ENCODE results near the gene OPRD1. TPM values are rescaled to one million over a fixed set of nuclear protein-coding genes. Genes with fewer than 3 reads are reported as not detected.
A peak's percentile ranks its signal among the peaks of the same experiment; 100 is the strongest.

Gene OPRD1
- total RNA-seq, 1 donor from 2014 or later, result not detected

GRCh38 chr1:28894785-28895184 is 82.8 kb downstream of the OPRD1 start:
- intact Hi-C loops (cut with DNase I), result no loop called here
- H3K36me3 ChIP-seq, result peaks cover 9% of the 10 kb centered on the region
- TF ChIP-seq CTCF (IDR thresholded peaks at IDR 0.05), result no peak
- no peak overlapping the region for H3K27ac ChIP-seq
- peaks cover 19% of the 10 kb centered on the region for H3K4me1 ChIP-seq
- H3K9me3 ChIP-seq, result no peaks in the 10 kb centered on the region
- H3K27me3 ChIP-seq, result no peaks in the 10 kb centered on the region
- ATAC-seq (peak; percentile 14), DNase-seq (no peak)
- H3K4me3 ChIP-seq, result no peak overlapping the region

GRCh38 chr1:28895896-28896608 is 84.1 kb downstream of the OPRD1 start:
- H3K27ac ChIP-seq, result no peak overlapping the region
- no peaks in the 10 kb centered on the region for H3K27me3 ChIP-seq
- TF ChIP-seq CTCF (IDR thresholded peaks at IDR 0.05), result no peak
- intact Hi-C loops (cut with DNase I), result no loop called here
- H3K36me3 ChIP-seq, result peaks cover 9% of the 10 kb centered on the region
- no peak overlapping the region for H3K4me3 ChIP-seq
- no peaks in the 10 kb centered on the region for H3K9me3 ChIP-seq
- peaks cover 21% of the 10 kb centered on the region for H3K4me1 ChIP-seq
- ATAC-seq, result no peak
- DNase-seq, result no peak

DNA sequence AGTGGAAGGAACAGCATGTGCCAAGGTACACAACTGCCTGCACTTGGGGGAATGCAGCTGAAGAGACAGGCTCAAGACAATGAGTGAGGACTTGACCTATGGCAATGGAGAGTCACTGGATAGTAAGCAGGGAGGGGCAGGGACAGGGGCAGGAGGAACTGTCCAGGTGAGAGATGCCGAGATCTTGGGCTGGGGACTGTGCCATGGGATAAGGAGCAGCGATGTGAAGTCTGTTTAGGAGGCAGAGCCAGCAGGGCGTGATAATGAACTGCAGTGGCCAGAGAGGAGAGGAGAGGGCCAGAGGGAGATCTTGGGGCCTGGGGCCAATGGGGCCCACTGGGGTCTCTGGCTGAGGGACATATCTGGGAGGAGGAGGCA is 84.6 kb downstream of the OPRD1 start:
- intact Hi-C loops (cut with DNase I), result no loop called here
- H3K4me1 ChIP-seq, result peaks cover 21% of the 10 kb centered on the region
- H3K27ac ChIP-seq, result no peak overlapping the region
- no peaks in the 10 kb centered on the region for H3K9me3 ChIP-seq
- TF ChIP-seq CTCF (IDR thresholded peaks at IDR 0.05), result no peak
- DNase-seq, result no peak
- H3K36me3 ChIP-seq, result peaks cover 9% of the 10 kb centered on the region
- ATAC-seq, result peak; percentile 7
- no peak overlapping the region for H3K4me3 ChIP-seq
- no peaks in the 10 kb centered on the region for H3K27me3 ChIP-seq

- Histone ChIP-seq H3K27ac (peak overlapping the region; percentile 17), H3K27me3 (no peaks in the 10 kb centered on the region)
- intact Hi-C loops (cut with DNase I), result no loop called here
Observed at GRCh38 chr1:28897789-28898188, 85.8 kb downstream of the OPRD1 start.

DNA sequence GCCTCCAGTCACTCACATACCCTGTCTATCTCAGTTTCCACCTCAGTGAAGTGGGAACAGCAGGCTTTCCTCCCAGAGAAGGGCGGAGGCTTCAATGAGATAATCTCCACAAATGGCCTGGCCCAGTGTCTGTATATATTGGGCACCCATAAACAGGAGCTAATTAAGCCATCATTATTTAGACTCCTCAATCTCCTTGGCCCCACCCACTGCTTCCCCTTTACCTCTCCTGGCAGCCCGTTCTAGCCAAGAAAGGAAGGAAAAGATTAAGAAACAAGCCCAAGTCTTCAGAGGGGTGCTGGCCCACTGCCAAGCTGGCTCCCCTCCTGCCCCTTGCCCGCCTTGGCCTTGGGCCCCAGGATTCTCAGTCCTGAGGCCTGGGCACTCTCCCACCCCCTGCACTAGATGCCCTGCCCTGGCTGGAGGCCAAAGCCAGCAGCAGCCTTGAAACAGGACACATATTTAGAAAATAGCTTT is 86.5 kb downstream of the OPRD1 start:
- DNase-seq, result no peak
- Histone ChIP-seq H3K27me3 (no peaks in the 10 kb centered on the region), H3K27ac (peak overlapping the region; percentile 17), H3K36me3 (peaks cover 9% of the 10 kb centered on the region), H3K4me3 (no peak overlapping the region), H3K9me3 (no peaks in the 10 kb centered on the region), H3K4me1 (peaks cover 21% of the 10 kb centered on the region)
- no peak for TF ChIP-seq CTCF (IDR thresholded peaks at IDR 0.05)
- intact Hi-C loops (cut with DNase I), result no loop called here
- peak; percentile 23 for ATAC-seq

More at GRCh38 chr1:28897789-28898188, 85.8 kb downstream of the OPRD1 start:
- H3K36me3 ChIP-seq, result peaks cover 9% of the 10 kb centered on the region
- DNase-seq (no peak), ATAC-seq (no peak)
- no peaks in the 10 kb centered on the region for H3K9me3 ChIP-seq
- peaks cover 21% of the 10 kb centered on the region for H3K4me1 ChIP-seq
- H3K4me3 ChIP-seq, result no peak overlapping the region
- TF ChIP-seq CTCF (IDR thresholded peaks at IDR 0.05), result no peak
